Thyroid gland (tissue), 4 donors: ENCODE results near the gene CTNNA2.

ENCODE experiments used
- CTCF ChIP-seq, 6 experiments: fragments of 200-600 bp in 3 of 6; fragments of 450-650 bp in 3 of 6; sonication (generic) in 3 of 6; IDR thresholded peaks; one replicate each; pipeline ENCODE4 v1.5.1; 2016 to 2019; ENCODE audit warnings: antibody characterized with exemption in 6 of 6, mild to moderate bottlenecking in 2 of 6, inconsistent platforms in 1 of 6, moderate library complexity in 1 of 6
- POLR2A ChIP-seq, 2 donors: fragments of 450-650 bp; IDR thresholded peaks; one replicate each; pipeline ENCODE4 v1.6.1; 2017; ENCODE audit warnings: antibody characterized with exemption in 2 of 2, mild to moderate bottlenecking in 2 of 2, moderate library complexity in 1 of 2

- TF ChIP-seq POLR2A (IDR thresholded peaks at IDR 0.05) (no peak), CTCF (IDR thresholded peaks at IDR 0.05) (no peak)
These were observed 816.6 kb downstream of the CTNNA2 start for GRCh38 chr2:80329491-80329890.
